Middle frontal gyrus (tissue), 1 donor: ENCODE results near the gene RER1.

Source experiments
- DNase-seq: peaks from one replicate; pipeline ENCODE4 v3.0.0-alpha.2; 2015; ENCODE audit warnings: low spot score; ENCODE audit errors: extremely low spot score

Gene RER1

DNA sequence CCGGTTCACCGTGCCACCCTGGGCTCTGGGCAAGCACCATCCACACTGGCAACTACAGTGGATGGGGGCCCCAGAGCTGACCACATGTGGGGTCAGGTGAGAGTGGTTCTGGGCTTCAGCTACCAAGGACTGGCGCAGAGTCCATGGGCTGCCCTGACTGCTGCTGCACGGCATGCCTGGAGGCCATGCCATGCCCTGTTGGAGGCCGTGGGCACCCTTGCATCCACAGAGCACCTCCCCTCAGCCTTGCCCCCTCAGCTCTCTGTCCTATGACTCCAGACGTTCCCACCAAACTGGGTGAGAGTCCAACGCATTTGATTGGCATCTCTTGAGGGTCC, 15.7 kb upstream of the RER1 start:
- DNase-seq = no peak

DNA sequence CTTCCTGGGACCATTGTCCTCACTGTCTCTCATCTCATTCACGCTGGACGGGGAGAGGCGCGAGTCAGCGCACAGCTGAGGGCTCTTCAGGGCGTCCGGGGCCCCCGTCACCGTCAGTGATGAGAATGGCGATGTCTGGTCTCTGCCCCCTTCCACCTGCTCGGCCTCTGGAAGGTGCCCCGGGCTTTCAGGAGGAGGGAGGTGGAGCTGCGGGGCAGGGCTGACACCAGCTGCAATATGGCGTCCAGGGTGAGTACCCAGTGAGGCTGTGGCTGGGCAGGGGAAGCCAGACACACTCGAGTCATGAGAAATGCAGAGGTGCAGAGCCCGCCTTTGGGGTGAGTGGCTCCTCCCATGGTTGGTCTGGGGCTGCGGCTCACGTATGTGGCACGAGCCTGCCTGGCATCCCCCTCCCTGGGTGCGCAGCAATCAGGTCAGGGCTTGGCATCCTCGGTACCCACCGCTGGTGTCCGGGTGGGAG, 15.3 kb upstream of the RER1 start:
- DNase-seq = no peak

DNA sequence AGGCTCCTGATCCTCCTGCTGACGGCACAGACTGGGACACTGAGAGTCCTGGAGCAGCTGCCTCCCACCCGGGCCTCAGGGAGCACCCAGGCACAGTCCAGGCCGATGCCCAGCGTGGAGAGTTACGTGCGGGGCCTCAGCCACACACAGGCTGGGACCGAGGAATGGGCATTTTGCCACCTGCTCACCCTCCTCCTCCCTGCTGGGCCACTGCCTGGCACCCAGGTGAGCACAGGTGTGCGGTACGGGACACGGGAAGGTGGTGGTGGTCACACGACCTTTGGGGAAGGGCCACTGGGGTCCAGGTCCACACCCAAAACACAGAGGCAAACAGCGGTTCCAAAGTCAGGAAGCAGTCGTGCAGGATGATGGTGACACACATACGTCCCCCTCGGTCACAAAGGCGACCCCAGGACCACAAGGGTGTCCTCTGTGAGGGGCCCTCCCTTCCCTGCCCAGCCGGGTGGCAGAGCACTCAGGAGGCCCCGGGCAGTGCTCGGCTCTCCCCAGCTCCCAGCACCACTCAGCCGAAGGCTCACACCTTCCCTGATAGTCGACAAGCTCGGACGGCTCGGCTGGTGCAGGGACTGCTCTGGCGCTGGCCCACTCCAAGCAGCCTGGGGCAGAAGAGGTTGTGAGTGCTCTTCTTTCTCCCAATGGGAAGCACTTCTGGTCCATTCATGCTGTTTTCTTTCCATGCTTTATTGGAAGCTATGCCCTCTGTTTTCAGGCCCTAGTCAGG, 14.5 kb upstream of the RER1 start:
- DNase-seq = no peak

DNA sequence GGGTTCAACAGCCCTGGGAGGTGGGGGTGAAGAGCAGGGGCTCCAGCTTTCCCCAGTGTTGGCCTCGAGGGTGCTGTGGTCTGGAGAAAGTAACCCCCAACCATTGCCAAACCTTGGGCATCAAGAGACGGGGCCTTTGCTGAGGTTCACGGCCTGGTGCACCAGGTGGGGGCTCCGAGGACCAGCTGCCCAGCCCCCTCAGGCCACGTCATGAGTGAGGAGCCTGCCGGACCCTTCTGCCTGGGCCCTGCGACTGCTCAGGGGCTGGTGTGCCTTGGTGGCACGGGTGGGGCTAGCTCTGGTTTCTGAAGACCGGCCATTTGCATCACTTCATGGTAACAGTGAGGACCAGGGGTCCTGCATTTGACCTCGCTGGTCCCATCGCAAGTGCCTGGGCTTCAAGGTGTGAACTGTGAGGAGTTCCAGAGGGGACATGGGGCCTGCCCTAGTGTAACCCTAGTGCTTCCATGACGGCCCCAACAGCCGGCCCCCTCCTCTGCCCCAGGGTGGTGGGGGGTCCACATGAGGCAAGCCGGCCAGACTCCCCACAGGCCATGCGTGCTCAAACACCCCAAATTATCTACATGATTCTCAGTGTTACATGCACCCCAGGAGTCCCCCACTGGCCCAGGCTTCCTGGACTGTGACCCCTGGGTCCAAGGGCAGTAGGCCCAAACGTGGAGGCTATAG, 13.7 kb upstream of the RER1 start:
- DNase-seq = no peak

DNA sequence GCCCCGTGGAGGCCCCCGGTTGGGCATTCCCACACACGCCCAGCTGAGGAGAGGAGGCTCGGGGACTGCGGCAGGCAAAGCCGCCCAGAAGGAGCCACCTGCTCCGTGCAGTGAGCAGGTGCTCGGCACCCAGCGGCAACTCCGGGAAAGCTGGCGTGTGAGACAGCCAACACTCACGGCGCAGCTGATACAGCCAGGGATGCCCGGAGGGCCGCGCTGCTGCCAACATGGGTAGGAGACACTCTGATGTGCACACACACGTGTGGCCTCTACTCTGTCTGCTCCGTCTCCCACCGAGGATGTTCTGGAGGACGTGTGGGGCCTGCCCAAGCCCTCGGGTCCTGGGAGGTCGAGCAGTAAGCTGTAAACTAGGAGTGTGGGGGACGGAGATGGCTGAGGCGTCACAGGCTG, 13.2 kb upstream of the RER1 start:
- DNase-seq = no peak

DNA sequence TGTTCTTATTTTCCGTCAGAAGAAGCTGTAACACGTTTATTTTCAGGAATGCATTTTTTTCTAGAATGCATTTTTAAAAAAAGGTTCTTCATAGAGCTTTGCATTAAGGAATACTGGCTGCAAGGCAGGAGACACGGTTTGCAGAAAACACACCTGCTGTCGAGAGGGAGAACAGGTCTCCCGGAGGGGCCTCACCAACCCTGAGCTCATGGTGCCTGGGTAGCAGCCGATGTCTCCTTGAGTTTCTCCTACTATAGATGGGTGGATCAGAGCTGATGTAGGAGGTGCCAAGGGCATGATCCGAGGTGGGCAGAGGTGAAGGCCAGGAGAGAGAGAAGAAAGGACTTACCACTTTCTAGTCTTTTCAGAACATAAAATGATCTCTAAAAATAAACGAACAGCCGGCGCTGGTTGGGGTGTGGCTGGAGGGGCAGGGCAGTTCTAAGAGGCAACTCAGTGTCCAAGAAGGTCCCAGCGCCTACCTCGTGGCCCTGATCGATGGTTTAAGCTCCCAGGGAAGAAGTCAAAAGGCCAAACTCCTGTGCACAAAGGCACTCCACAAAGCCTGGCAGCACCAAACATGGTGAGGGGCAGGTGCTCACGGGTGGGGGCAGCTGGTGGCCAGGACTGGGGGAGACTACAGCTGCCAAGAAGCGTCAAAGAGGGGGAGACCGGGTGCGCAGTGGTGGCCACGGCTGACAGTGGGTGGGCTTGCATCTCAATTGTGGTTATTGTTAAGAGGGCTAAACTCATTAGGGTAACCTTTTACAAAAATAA, 12.5 kb upstream of the RER1 start:
- no peak for DNase-seq

DNA sequence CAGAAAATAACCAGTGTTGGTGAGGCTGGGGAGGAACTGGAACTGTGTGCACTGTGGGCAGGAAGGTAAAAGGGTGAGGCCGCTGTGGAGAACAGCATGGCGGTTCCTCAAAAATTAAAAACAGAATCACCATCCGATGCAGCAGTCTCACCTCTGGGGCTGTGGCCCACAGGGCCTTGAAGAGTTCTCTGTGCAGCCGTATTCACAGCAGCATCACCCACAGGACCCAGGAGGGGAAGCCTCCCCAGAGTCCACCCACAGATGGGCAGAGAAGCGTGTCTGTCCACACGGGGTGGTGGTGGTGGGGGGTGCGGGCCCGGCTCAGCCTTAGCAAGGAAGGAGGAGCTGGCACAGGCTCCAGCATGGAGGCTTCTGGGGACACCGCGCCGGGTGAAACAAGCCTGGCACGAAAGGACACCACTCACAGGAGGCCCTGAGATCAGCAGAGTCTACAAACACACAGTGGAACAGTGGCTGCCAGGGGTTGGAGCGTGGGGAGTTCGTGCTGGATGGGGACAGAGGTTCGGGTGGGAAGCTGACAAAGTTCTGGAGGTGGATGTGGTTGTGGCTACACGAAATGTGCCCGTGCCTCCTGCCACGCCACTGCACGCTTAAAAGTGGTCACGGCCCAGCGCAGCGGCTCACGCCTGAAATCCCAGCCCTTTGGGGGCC, 11.8 kb upstream of the RER1 start:
- DNase-seq = no peak

DNA sequence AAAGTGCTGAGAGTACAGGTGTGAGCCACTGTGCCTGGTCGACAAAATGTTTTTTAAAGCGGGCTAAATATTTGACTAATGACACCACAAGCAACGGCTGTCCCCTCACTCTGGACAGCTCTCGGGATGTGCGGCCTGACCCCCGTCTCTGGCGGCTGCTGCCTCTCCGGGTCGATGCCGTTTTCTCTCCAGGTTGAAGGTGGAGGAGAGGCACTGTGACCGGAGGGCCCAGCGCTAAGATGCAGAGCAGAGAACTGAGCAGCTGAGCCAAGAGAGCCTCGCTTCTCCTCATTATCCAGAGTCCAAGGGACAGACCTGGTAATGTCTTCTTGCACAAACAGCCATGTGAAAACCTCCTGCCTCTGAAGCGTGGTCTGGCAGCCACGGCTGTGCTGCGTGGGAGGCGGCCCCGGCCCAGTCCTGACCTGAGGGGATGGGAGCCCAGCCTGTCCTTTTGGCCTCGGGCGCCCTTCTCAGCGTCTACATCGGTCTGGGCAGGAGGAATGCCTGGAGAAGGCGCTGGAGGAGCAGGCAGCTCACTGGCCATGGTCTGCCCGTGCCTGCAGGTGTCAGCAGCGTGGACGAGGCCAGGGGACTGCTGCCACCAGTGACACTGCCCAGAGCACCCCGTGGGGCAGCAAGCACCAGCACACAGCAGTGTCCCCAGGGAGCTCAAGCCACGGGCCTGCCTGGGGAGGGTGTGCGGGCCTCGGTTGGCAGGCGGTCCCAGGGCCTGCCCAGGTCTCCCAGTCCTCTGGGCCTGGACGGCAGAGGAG, 10.6 kb upstream of the RER1 start:
- no peak for DNase-seq

DNA sequence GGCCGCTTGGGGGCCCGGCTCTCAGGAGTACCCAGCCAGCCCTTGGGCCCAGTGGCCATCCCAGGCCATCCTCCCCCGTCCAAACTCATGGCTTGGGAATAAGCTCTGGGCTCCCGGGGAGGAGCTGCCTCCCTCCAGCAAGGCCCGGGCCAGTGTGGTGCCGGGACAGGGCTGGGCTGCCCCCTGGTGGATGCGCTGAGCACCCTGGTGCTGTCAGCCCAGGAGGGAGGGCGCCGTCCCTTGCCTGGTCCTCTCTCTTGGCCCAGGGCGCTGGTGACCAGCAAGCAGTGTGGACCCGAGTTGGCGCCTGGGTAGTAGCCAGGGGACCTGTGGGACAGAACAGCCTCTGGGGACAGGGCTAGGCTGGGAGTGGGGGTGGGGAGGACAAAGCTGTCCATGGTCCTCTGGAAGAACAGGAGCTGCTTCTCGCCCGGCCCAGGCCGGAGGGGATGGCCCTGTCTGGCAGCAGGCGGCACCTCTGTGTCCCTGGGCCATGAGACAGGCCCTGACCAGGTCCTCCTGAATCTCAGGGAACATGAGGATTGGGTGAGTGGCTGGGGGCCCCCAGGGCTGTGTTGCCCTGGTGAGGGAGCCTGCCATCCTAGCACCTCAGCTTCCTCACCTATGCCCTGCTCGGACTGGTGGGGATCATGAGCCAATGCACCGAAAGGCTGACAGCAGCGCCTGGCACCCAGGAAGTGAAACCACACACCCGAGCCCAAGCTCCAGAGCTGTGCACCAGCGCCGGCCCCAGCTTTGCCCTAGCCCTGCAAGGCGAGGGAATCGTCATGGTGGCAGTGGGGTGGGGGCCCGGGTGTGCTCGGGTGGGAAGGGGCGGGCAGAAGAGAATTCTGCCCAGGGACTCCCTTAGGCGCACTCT, 9.7 kb upstream of the RER1 start:
- no peak for DNase-seq

DNA sequence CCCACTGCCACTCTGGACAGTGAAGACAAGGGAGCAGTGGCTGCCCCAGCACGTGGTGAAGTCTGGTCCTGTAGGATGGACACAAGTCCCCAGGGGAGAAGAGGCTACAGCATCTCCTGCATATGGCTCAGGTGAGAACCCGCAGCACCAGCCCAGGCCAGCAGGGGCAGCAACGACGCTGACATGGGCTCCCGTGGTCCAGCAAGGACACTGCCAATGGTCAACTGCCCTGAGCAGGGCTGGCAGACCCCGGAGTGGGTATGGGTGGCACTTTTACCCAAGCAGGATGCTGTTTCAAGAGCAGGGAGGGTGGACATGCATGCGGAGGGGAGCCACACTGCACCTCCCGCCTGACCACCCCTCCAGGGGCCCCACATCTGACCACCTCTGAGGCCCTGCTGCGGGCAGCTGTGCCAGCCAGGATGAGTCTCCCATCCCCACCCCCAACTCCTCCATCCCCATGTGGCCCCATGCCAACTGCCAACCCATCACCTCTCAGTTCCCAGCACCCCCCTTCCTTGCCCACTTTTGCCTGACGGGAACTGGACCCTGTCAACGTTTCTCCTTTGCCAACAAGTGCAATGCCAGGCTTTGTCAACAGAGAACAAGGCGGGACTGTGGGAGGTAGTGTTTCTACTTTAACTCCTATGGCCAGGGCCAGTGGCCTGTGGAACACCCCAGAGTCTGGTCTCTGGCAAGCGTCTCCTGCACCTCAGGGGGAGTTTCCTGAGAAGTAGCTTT, 8.8 kb upstream of the RER1 start:
- no peak for DNase-seq

DNA sequence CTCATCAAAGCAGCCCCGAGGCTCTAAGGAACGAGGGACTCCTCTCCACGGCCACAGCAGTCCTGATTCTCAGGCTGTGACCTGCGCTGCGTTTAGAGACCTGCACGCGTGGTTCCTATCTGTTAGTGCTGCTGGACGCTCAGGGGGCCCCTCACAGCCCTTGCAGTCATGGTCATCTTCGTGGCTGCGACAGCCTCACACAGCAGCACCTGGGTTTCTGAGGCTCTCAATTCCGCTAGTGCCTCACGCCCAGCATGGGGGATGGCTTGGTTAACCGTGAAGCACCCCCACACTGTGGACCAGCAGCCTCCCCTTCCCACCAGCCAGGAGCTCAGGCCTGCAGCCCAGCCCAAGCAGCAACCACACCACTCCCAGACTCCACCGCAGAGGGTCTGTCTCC, 8.1 kb upstream of the RER1 start:
- no peak for DNase-seq

DNA sequence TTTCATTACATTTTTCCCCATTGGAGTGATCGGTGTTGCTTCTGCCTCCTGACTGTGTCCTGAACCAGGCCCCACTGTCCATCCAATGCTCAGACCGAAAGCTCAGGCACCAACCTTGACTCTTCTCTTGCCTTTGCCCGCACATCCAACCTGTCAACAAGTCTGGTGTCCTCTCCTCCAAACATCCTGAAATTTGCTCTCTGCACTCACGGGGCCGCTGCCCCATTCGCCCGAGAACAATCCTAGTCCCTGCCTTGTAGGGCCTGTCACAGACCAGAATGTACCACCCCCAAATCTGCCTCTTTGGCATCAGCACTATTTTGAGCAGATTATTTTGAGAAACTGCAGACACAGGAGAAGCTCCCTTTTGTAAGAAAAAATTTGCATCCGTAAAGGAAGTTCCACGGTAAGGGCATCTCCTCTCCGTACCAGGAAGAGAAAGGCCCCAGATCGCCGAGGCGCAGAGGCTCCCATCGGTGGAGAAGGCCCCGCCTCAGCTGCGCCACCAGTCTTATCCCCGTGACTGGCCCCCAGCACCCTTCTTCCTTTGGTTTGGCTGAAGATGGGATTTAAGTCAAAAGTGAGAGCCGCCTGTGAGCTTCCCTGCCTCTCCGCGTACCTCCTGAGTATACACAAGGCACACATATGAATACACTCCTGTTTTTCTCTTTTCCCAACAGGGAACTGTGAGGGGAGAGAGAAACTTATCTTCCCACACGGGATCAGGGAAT, 7.3 kb upstream of the RER1 start:
- no peak for DNase-seq

DNA sequence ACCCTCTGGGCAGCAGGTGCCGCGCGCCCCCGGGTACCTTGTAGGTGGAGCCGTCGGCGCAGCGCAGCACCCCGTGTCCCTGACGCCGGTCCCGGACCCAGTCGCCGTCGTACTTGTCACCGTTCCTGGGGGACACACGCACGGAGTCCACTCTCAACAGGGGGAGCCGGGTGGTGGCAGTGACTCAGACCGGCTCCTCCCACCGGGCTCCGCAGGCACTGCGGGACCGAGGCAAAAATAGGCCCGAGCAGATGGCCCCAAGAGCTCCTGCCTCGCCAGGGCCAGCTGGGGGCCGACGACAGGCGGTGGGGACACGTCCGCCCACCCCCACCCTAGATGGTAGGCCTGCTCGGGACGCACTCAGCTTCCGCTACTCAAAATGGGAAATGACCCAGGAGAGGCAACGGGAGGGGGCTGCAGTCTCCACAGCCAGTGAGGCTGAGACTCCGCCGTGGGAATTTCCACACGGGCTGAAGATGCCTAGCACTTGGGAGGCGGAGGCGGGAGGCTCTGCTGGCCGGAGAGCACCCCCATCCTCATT, 6.6 kb upstream of the RER1 start:
- peak; percentile 20 for DNase-seq

DNA sequence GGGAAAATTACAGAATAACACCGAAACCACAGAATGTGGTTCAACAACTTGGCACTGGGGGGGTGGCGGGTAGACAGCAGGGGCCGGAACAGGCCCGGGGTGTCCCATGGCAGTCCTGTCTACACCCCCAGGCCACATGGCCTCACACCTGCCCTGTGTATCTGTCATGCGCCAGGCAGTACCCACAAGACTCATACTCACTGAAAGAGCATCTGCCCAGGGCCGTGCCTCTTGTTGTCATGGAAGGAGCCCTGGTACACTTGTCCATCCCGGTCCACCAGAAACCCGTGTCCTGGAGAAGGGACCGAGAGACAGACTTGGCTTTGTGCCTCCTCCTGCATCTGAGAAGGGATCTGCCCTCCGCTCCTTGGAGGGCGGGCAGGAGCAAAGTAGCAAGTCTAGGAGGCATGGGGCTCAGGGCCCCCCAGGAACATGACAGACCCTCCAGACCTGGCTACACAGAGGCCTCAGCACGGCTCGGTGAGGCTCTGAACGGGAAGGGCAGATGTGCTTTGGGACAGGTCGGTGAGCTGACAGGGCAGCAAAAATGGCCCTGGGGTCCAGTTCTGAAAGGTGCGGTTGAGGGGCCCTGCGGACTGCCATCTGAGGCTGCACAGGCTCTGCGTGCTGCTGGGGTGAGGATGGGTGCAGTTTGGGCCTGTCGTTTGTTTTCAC, 5.9 kb upstream of the RER1 start:
- no peak for DNase-seq

DNA sequence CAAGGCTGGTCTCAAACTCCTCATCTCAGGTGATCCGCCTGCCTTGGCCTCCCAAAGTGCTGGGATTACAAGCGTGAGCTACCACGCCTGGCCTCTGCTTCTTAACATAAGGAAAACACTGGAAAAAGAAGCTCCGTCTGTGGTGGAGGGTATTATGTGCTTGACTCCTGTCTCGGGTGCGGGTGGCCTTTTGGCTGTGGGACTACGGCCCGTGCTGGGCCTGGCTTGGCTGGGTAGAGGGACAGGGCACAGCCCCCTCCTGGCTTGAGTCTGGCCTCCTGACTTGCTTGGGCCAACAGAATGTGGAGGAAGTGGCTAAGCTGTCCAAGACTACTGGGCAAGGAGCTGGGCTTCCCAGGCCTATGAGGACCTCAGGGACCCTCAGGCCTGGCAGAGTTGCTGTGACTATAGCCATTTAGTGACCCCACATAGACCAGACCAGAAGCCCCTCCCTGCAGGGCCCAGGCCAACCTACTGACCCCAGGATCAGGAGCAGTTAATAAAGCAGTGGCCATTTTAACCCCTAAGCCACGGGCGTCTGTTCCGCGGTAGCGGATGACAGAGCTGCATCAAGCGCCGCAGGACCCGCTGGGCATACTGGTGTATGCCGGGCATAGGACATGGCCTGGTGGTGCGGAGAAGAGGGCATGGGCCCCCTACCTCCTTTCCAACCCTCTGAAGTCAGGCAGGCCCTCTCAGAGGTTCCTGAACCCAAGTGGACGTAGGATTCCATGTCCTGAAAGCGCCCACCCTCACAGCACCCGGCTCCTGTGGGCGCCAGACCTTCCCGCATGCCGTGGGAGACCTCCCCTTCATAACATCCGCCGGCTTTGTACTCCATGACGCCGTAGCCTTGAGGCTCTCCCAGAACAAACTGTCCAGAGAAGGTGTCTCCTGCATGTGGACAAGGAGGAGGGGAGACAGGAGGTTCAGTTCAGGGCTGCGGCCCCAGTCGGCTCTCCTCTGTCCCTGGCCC, 4.7 kb upstream of the RER1 start:
- no peak for DNase-seq

DNA sequence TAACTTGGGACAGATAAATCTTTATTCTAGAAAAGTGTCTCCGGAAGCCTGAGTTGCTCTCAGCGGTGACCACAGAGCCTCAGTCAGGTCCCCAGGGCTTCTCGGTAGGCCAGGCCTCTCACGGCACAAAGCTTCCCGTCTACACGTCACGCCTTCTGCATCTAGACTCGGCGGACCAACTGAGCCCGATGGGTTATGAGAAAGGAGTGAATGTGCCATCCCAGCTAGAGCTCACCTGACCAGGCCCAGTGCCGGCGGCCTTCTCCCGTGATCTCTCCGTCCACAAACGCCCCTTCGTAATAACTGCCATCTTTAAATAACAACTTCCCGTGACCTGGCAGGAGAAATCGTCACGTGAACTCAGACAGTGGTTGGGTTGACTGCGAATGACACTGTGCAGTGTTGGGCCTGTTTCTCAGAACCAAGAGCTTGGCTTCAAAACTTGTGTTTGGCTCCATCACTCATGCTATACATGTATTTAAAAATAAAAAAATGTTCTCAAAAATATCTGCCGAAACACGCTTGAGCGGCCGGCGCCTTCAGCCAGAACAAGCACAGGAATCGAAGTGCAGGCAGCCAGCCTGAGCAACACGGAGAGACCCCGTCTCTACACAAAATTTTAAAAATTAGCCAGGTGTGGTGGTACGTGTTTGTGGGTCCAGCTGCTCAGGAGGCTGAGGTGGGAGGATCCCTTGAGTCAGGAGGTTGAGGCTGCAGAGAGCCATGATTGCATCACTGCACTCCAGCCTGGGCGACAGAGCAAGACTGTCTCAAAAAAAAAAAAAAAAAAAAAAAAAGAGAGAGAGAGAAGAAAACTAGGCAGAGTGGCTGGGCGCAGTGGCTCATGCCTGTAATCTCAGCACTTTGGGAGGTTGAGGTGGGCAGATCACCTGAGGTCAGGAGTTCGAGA, 3.4 kb upstream of the RER1 start:
- no peak for DNase-seq
